GM12801 (cell line): ENCODE data around the gene RALB.

ENCODE experiments used
- CTCF ChIP-seq: IDR thresholded peaks from one replicate; pipeline ENCODE4 v1.5.1; 2011; ENCODE audit warnings: control low read depth; ENCODE audit not compliant: insufficient read length; ENCODE audit errors: extremely low read depth

RALB gene

GRCh38 chr2:120318626-120319025 is 66.0 kb downstream of the RALB start:
- no peak for TF ChIP-seq CTCF

- no peak for TF ChIP-seq CTCF
These were observed 66.5 kb downstream of the RALB start for GRCh38 chr2:120319123-120319522.

DNA sequence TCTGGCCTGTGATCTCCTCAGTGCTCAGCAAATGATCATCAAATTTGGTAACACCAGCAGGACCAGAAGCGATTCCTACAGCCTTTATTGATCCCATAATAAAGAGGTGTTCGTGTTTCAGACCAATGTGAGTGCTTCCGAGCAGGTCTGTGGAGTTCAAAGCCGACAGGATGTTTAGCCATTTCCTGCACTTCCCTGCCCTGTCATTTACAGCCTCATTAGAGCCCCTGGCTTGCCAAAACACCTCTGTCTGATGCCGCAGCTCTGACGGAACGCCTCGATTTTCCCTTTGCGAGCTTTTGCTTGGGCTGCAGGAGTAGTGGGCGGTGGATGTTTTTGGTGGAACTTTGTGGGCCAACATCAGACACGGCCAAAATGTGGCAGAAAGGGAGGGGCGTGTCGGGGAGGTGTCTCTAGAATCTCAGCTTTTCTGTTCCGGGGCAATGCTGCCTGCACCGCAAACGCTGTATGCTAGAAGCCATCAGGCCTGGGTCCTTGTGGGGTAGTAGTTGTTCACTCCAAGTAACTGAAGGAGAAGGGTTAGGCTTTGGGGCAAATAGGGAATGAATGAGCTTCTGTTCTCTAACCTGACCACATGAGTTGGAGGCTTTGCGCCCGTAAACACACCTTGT is 67.2 kb downstream of the RALB start:
- TF ChIP-seq CTCF, result no peak

DNA sequence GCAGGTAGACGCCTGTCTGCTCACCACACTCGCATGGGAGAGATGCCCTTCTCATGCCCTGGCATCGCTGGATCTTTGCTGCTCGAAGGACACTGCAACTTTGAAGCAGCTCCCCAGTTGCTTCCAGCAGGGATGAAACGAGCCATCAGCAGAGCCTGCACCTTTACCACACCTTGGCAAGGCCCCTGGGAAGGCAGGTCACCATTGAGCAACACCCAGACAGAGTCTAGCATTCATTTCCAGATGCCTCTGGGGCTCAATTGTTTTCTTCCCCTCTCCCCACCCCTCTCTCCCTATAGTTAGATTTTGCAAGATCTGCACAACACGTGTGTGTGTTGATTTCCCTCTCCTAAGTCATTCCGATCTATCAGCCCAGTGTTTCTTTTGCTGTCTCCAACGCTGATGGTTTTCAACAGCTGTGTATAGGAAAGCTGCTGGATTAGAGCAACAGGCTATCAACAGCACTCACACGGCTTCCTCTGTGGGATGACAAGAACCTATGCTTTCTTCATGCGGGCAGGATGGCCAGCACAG is 67.7 kb downstream of the RALB start:
- TF ChIP-seq CTCF, result no peak

- TF ChIP-seq CTCF, result no peak
These were observed 69.2 kb downstream of the RALB start for GRCh38 chr2:120321721-120322284.

DNA sequence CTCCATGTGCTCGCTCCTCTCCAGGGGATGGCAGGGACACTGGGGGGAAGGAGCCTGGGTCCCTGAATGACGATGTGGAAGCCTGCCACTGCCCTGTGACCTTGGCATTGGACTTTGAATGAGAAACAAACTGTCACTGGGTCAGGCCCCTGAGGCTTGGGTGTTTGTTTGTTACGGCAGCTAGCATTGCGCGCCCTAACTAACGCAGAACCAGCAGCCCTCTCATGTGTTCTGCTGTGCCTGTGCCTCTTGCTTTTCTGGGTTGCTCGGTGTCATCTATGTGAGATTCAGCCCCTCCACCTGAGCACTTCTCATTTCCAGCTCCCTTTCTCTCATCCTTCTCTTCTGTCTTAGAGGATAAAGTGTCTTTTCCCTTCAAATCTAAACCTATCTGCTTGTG is 69.7 kb downstream of the RALB start:
- TF ChIP-seq CTCF, result no peak

DNA sequence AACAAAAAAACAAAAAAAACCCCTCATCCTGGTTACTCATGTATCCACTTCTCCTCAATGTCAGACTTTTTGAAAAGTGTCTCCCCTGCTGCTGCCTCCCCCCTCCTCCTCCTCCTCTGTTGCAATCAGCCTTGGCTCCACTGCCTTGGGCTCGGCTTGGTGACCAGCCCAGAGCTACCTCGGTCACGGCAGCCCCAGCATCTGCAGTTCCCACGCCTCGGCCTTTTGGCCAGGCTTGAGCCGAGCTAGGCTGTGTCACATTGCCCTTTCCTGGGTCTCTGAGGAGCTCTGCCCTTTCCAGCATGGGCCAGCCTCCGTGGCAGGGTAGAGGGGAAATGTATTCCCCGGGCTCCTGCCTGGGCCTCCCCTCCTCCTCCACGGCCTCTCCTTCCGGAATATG is 70.6 kb downstream of the RALB start:
- no peak for TF ChIP-seq CTCF
